Urinary bladder (tissue), 4 donors: ENCODE data around the gene KANSL2. TPM values are rescaled to one million over a fixed set of nuclear protein-coding genes. Genes with fewer than 3 reads are reported as not detected.
A peak's percentile ranks its signal among the peaks of the same experiment; 100 is the strongest.

Experiments used
- DNase-seq: peaks from one replicate; pipeline ENCODE4 v3.0.0-alpha.2; 2015; ENCODE audit errors: extremely low spot score
- H3K27ac ChIP-seq: one replicate; pipeline ENCODE4 v1.5.1; 2013; ENCODE audit warnings: low read depth, mild to moderate bottlenecking, moderate library complexity
- H3K36me3 ChIP-seq: one replicate; pipeline ENCODE4 v1.6.1; 2013; ENCODE audit warnings: mild to moderate bottlenecking, moderate library complexity; ENCODE audit not compliant: insufficient read depth
- H3K4me1 ChIP-seq: one replicate; pipeline ENCODE4 v1.6.1; 2013; ENCODE audit warnings: mild to moderate bottlenecking, moderate library complexity; ENCODE audit not compliant: insufficient read depth
- H3K4me3 ChIP-seq: one replicate; pipeline ENCODE4 v1.5.1; 2013; ENCODE audit warnings: low read depth, low read length
- WGBS: extraction: QIAGEN DNeasy Blood & Tissue Kit; methylation state at CpG from one replicate; pipeline ENCODE4 v1.1.7; 2013; 5-methylcytosine and 5-hydroxymethylcytosine counted together
- polyA plus RNA-seq: library from polyadenylated mRNA; stranded (reverse); fragments of 200-250 nt; gene quantifications from one replicate; pipeline ENCODE4 v1.2.3, GENCODE V29; 2013
- small RNA-seq: library from RNA; depleted of rRNA; stranded (forward); fragments of <200 nt; gene quantifications from one replicate; pipeline ENCODE3, GENCODE V24; 2014
- total RNA-seq: library from RNA; depleted of rRNA; stranded (reverse); fragments of >200 nt; gene quantifications from one replicate; pipeline ENCODE4 v1.2.3, GENCODE V29; 2014
- donor health status: healthy with polysubstance abuse.
- donor health status: healthy.

Gene KANSL2
- total and polyA plus RNA-seq, 2 donors, result 27.5 to 55.3 TPM

DNA sequence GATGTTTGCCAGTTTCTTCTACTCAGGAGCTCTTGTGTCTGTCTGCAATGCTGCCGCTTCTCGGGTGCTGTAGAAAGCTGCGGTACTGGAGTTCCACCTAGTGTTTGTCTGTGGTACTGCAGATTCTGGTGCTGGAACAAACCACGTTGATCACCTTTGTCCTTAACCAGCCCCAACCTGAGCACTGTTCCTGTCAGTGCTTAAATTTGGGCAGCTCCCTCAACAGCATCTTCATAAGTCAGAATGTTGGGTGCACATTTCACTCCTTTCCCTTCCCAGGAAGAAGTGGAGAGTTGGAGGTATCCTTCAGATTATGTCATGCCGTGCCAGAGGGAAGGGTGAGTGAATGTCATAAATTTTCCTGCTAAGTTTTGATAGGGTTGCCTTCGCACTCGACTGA is 63.5 kb downstream of the KANSL2 start:
- 17% methylated on average over 7 of the region's 7 CpGs for WGBS
- H3K4me3 ChIP-seq, result no peak overlapping the region
- H3K36me3 ChIP-seq, result no peaks in the 10 kb centered on the region
- DNase-seq, result peak; percentile 52
- H3K4me1 ChIP-seq, result no peaks in the 10 kb centered on the region
- H3K27ac ChIP-seq, result no peak overlapping the region

DNA sequence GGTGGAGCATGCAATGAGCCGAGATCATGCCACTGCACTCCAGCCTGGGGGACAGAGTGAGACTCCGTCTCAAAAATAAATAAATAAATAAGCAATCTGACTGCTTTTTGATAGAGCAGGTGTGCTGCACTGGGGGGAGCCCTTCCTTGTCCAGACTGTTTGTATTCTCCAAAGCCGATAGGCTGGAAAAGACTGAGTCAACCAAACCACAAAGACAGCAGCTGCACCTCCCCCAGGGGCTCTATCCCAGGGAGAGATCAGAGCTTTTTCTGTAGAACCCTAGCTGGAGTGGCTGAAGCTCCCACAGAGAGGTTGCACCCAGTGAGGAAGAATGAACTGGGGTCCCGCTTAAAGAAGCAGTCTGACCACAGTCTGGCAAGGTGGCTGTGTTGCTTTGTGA is 66.4 kb downstream of the KANSL2 start:
- Histone ChIP-seq H3K4me1 (no peaks in the 10 kb centered on the region), H3K4me3 (no peak overlapping the region), H3K27ac (no peak overlapping the region), H3K36me3 (no peaks in the 10 kb centered on the region)
- WGBS, result 88% methylated on average over 4 of the region's 4 CpGs
- DNase-seq, result no peak

DNA sequence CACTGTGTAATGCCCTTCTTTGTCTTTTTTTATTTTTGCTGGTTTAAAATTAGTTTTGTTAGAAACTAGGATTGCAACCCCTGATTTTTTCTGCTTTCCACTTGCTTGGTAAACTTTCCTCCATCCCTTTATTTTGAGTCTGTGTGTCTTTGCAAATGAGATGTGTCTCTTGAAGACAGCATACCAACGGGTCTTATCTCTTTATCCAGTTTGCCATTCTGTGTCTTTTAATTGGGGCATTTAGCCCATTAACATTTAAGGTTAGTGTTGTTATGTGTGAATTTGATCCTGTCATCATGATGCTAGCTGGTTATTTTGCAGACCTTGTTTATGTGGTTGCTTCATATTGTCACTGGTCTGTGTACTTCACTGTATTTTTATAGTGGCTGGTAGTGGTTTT is 68.7 kb downstream of the KANSL2 start:
- Histone ChIP-seq H3K36me3 (no peaks in the 10 kb centered on the region), H3K4me1 (no peaks in the 10 kb centered on the region), H3K27ac (no peak overlapping the region), H3K4me3 (no peak overlapping the region)
- WGBS, result 66% methylated on average over 1 of the region's 1 CpG
- no peak for DNase-seq

Small RNA genes within 50 kb of the gene (small RNA-seq; reads per million reads assigned to genes)
- gene MIR1291, result not detected
- 3.9 reads per million, percentile 91 among the genes with 10 or more reads in this experiment for gene SNORA2A
- gene SNORA2B, result 2.7 reads per million, percentile 89 among the genes with 10 or more reads in this experiment
- 1.4 reads per million, percentile 82 among the genes with 10 or more reads in this experiment for gene SNORA2C

Other genes starting within 250 kb of the KANSL2 start
- gene ANP32D, start 209.7 kb downstream of the KANSL2 start, total RNA-seq, result not detected
- not detected for gene ANP32D, start 209.7 kb downstream of the KANSL2 start, polyA plus RNA-seq
- gene C12orf54, start 199.7 kb downstream of the KANSL2 start, total RNA-seq, result 1.5 TPM
- 0.77 TPM for gene C12orf54, start 199.7 kb downstream of the KANSL2 start, polyA plus RNA-seq
- gene OR8S1, start 156.6 kb downstream of the KANSL2 start, total RNA-seq, result not detected
- not detected for gene OR8S1, start 156.6 kb downstream of the KANSL2 start, polyA plus RNA-seq
- not detected for gene LALBA, start 112.2 kb downstream of the KANSL2 start, total RNA-seq
- not detected for gene LALBA, start 112.2 kb downstream of the KANSL2 start, polyA plus RNA-seq
- 45.6 TPM for gene CCNT1, start 34.5 kb upstream of the KANSL2 start, total RNA-seq
- gene CCNT1, start 34.5 kb upstream of the KANSL2 start, polyA plus RNA-seq, result 9.0 TPM
- 30.2 TPM for gene ADCY6, start 106.9 kb upstream of the KANSL2 start, total RNA-seq
- 23.9 TPM for gene ADCY6, start 106.9 kb upstream of the KANSL2 start, polyA plus RNA-seq
- gene CACNB3, start 136.3 kb upstream of the KANSL2 start, total RNA-seq, result 15.1 TPM
- gene CACNB3, start 136.3 kb upstream of the KANSL2 start, polyA plus RNA-seq, result 22.2 TPM
- gene DDX23, start 169.9 kb upstream of the KANSL2 start, total RNA-seq, result 52.2 TPM
- 62.8 TPM for gene DDX23, start 169.9 kb upstream of the KANSL2 start, polyA plus RNA-seq
- gene RND1, start 183.6 kb upstream of the KANSL2 start, total RNA-seq, result 0.53 TPM
- gene RND1, start 183.6 kb upstream of the KANSL2 start, polyA plus RNA-seq, result 1.8 TPM
- gene FKBP11, start 243.3 kb upstream of the KANSL2 start, total RNA-seq, result 17.7 TPM
- 19.4 TPM for gene FKBP11, start 243.3 kb upstream of the KANSL2 start, polyA plus RNA-seq